Activated T-cell treated with anti-CD3 and anti-CD28 coated beads for 1 hour (primary cell): ENCODE measurements around the gene ADGRD1.

Experiments used
- DNase-seq: peaks from one replicate; pipeline ENCODE4 v3.0.0-alpha.2; 2020; ENCODE audit warnings: low read depth

ADGRD1 gene

DNA sequence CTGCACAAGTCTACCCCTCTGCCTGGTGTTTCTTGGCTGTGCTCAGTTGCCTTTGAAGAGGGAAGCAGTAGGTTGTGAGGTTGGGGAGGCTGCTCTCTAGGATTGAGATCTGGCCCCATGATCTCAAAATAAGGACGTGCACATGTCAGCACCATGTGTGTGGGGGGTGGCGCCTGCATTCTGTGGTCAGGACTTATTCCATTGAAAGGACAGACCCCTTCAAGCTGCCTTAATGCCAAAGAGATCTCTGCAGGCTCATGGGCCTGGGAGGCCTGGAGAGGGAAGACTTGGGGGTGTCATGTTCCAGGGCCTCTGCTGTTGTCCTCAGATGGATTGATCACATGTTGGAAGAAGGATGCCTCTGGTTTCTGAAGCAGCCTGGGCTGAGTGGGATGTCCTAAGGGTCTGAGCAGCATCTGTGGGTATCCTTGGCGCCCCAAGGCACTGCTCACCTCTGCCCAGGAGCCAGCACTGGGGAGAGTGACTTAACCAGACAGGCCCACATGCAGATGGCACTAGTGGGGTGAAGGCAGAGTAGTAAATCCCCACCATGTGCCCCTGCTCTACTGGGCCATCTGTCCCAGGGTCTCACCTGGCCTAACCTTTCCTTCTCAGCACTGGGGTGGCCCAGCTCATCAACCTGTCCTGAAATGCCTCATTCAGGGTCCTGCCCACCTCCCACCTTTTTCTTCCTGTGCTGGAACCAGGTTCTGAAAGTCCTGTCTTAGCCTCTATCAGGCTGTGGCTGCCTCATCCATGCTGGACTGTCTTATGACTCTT, 118.9 kb downstream of the ADGRD1 start:
- DNase-seq, result no peak

DNA sequence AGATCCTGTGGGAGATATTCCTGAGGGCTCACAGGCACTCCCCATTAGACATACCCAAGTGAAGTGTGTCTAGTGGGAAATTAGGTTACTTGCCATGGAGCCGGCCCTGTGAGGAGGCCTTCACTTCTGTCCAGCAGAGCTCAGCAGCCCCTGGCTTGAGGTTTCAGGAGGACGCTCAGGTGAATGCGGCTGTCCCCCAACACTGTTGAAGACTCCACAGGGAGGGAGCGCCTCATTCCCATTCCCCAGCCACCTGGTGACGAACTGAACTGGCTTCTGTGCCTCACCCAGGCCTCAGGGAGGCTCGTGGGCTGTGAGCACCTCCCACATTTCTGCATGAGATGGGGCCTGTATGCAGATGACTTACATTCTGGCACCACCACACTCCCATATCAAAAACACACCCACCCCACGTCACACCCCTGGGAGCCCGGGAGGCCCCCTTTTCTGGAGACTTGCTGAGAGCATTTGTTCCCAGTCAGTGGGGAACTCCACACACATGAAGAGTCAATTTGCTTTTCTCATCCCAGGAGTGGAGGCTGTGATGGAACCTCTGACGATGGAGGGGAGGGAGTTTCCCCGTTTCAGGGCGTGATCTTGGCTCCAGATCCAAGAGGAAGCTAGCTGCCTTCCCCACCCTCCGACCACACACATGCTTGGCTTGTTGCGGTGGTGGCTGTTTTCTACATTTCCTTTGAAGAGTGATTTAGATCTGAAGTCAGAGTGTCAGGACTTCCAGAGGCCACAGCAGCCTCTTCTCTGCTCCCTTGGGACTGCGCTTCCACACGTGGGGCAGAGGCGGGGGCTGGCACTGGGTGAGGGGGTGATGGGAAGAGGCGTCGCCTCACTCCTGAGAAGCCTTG, 120.7 kb downstream of the ADGRD1 start:
- no peak for DNase-seq

DNA sequence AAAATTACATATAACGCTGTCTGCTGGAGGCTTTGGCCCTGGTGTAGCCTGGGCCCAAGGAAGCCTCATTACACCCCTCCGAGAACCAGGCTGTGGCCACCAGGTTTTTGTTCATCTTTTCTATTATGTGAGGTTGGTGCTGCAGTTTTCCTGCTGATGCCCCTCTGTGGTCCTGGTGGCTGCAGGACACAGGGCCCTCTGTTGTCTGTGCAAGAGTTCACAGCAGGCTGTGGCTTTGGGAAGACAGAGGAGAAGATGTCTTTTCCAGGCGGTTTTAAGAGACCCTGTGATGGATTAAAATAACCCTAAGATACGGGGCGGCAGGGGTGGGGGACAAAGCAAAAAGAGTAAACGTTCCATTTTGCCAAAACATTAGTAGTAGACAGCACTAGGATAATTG, 121.5 kb downstream of the ADGRD1 start:
- no peak for DNase-seq

DNA sequence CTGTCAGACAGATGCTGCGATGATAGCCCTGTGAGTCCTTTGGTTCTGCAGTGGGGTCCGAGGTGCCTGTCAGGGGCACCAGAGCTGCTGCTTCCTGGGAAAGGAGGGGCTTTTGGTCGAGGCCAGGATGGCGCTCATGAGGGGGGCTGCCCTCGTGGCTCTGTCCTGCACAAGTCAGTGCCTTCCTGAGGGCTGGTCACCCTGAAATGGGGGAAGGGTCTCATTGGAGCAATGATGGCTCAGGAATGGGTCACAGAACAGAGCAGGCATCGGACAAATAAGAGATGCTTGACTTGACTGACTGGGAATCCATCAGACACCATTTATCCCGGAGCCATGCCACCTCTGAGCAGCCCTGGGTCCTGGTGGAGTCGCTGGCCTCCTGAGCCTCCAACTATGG, 121.9 kb downstream of the ADGRD1 start:
- DNase-seq, result no peak

DNA sequence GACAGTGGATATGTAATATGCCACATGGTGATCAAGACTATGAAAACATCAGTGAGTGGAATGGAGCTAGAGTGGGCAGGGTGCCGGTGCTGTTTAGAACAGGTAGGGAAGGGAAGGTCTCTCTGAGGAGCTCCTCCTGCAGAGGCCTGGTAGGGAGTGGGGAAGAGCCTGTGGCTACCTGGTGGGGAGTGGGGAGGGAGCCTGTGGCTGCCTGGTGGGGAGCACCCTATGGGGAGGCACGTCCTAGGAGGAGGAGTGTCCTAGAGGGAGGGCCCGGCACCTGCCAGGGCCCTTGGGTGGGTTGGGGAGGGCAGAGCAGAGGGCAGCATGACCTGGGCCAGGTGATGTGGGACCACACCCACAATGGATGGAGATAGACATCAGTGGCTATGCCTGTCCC, 122.6 kb downstream of the ADGRD1 start:
- DNase-seq, result no peak

DNA sequence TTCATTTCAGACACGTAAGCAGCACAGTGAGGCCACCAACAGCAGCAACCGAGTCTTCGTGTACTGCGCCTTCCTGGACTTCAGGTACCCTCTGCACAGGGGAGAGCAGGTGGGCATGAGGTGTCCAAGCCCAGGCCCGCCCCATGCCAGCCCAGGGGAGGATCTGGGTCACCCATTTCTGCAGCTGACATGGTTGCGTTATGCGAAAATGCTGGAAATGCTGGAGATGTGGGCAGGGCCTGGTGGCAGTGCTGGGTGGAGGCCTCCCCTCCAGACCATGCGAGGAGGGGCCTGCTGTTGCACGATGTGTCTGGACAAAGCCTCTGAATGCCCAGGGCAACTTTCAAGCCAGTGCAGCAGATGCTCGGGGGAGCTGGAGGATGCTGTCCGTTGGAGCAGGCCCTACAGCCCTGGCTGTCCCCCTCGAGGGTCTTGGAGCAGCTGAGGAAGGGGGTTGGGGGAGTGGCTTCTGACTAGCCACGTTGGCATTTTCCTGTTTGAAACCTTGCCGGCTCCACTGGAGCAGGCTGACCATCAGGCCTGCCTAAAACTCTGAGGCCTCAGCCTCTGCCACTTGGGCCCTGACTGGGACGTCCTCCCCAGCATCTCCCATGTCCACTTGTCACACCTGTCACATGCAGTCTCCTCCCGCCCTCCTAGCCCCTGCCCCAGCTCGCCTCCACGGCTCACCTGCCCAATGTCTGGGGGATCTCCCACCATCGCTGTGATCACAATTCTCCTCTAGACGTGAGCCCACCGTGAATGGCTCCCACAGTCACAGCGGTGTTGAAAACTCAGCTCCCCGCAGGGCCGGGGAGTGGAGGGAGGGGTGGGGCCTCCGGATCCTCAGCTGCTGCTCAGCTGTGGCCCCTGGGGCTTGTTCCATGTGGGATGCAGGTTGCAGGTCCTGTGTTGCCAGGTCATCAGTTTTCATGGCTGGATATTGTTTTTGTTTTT, 123.4 kb downstream of the ADGRD1 start:
- no peak for DNase-seq

DNA sequence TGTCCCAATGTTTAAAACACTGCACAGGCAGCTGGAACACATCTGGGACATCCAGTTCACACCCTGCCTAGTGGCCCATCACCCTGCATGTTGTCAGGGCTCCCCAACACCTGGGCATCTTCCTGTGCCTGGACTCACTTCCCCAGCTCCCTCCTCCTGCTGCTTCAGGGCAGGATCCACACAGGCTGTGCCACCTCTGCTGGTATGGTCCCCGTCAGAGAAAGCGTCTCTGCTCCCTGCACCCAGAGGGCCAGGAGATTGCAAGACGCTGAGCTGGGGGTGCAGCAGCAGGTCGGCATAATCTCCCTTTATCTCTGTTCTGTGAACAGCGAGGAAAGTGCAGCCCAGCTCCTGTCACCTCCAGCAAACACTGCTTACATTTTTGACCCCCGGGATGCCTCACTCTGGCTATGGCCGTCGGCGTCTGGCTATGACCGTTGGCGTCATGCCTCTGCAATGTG, 124.3 kb downstream of the ADGRD1 start:
- no peak for DNase-seq

DNA sequence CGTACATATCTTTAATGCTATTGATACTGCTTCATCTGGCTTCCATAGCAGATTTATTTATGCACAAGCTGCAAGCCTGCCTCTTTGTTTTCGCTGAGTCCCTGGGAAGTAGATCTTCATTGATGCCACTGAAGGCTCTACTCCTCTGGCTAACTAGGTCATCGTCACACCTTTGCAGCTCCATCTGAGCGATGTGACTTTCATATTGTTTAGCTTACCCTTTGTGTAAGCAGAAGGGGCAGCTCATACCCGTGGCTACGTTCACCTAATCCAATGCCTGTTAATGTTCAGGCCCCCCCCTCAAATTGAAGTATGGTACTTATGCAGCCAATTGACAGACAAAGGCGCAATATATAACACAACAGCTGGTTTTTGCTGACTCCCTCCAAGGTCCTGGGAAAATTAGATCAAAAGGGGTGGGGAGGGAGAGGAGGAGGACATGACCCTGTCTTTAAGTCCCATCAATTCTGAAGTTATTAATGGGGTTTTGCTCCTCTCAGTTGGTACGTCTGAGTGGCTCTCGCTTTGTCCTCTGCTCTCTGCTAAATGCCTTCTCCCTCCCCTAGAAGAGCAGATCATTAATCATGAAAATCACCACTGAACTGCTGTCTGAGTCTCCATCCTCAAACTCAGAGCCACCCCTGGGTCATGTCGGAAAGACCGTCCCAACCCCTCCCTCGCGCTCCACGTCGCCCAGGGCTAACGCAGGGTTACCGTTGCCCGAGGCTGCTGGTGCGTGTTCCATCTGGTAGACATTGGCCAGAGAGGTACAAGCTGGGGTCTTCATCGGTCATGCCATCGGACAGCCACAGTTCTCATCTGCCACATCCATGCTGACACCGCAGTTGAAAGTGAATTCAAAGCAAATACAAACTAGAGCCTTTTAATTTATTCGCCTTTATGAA, 128.8 kb downstream of the ADGRD1 start:
- no peak for DNase-seq

DNA sequence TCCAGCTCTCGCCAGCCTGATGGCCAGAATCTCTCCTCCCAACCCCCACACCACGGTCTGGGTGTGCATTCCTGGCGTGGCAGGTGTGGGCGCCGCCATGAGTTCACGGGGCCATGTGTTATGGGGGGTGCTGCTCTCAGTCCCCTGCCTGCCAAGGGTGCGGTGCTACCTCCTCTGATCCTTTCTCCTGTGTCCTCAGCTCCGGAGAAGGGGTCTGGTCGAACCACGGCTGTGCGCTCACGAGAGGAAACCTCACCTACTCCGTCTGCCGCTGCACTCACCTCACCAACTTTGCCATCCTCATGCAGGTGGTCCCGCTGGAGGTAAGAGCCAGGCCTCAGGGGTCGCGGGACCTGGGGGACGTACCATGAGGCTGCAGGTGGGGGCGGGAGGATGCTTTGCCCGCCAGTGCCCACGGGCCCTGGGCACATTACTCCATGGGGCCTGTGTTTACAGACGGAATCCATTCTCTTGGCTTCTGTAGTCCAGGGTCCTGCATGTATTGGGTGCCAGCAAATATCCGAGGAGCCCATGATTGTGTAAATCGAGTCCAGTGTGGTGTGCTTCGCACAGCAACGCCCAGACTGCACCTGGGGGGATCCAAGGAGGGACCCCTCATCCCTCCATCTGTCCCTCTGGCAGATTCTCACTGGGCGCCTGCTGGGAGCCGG, 130.8 kb downstream of the ADGRD1 start:
- DNase-seq, result no peak

DNA sequence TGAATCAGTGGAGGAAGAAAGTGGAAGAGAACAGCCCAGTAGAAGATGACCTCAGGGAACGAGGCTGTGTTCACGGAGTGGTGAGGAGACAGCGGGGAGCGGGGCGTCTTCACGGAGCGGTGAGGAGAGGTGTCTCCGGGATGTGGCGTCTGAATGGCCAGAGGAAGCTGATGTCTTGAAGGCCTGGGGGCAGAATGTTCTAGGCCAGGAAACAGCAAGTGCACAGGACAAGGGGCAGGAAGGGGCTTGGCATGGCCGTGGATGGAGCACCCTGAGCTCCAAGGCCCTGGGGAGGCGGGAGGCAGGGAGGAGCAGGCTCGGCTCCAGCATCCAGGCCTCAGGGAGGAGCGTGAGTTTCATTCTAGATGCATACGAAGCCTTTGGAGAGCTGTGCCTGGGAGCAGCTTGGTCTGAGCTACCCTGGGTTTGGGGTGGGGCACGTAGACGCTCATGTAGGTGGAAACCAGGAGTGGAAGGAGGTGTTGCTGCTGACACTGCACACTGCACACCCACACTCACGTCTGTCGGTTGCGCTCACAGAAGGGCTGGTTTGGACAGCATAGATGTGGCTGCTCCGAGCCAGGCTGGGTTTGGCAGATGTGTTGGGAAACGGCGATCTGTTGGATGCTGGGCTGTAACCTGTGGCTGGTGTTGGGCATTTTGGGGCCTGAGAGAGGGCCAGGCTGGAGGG, 131.6 kb downstream of the ADGRD1 start:
- no peak for DNase-seq

DNA sequence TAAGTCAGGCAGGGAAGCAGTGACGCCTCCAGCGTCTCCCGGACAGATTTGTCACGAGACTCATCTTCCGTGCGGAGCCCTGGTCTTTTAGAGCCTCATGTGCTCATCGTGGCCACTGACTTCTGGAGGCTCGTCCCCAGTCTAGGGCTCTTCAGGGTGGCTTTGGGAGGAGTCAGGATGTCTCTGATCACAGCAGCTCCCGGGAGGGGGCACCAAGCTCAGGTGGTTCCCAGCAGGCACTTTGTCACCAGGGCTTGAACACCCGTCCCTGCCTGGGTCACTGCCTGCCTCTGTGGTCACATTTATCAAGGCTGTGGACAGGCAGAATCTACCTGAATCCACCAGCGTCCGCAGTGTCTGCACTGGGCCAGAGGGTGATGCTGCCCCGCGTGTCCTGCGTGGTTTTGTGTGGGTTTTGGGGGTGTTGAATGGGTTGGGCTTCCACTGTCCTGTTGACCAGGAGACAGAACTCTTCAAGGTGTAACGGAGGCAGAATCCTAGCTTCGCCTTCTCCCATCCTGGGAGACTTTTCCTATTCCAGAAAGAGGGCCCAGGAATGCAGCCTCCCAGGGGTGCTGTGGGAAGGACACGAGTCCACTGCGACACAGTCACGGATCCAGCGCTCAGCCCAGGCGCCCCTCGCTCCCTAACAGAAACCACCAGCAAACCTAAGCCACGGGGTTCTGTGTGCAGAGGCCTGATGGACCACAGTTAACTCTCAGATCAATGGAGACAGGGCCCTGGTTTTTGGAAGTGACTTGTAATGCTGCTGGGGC, 132.3 kb downstream of the ADGRD1 start:
- DNase-seq, result no peak

DNA sequence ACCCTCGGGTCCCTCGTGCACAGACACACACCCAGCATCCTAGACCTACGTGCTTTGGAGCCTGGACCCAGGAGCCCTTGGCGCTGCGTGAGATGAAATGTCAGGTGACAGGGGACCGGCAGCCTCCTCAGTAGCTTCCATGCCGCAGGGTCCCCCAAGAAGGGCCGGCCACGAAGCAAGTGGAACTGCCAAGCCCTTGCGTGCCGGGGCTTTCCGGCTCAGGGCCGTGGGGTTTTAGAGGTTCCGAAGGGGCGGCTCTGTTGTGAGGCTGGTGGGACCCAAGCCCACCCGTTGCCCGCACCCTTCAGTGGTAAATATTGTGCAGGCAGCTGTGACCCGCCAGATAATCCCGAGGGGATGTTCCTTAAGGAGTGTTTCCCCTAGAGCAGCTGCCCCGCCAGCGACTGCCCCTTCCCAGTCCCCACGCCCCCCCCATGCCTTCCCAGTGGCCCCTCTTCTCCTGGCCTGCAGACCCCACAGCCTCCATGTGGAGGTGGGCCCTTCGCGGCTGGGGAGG, 133.7 kb downstream of the ADGRD1 start:
- DNase-seq, result no peak

DNA sequence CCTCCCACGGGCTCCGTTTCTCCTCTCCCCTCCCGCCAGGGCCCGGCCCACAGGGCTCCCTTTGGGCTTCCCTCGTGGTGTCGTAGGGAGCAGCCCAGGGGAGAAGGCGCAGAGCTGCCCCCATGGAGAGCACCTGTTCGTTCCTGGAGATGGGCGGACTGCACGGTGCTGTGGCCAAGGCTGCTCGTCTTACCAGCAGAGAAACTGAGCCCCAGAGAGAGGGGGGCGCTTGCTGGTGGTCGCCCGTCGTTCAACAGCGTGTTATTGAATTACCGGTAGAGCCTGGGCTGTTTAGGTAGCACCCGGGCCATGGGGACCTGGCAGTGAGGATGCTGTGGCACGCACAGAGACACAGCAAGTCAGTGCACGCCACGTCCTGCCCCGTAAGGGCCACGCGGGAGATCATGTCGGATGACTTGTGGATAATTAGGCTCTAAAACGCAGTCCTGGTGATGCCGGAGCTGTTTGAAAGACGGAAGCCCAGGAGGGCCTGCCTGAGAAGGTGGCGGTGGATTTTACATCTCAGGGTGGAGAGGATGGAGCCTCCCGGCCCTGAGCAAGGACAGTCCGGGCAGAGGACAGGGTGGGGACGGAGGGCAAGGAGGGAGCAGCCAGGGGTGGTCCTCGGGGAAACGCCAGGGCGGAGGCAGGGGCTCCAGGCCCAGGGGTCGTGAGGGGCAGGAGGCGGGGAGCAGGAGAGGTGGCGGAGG, 134.4 kb downstream of the ADGRD1 start:
- DNase-seq, result no peak

DNA sequence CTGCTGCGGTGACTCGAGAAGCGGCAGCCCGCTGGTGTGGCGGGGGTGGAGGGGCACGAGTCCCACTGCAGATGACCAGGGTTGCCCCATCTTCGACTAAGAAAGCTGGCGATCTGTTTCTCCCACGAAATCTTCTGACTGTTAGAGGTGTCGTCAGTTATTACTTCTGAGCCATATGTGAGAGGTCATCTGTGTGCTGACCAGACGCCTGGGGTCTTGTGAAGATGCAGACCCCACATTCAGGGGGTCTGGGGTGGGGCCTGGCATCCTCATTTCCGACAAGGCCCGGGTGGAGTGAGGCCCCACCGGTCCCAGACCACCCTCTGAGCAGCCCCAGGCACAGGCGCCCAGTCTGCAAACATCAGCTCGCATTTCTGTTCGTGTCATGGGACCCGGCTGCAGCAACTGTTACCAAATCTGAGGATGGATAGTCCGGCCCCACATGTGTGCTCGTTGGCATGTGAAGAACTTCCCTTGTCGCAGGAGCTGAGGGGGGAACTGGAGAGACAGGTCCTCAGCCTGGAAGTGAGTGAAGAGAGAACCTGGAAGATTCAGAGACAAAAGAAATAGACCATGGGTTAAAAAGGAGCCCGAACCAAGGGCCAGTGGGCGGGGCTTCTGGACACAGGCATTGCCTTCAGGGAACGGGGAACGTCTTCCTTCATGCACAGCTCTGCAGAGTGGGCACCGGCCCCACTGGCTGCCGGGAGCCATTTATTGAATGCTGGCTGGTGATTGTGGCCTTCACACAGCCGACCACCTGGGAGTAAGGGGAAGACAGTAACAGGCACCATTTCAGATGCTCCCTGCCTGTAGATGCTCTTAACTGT, 135.2 kb downstream of the ADGRD1 start:
- DNase-seq, result no peak

DNA sequence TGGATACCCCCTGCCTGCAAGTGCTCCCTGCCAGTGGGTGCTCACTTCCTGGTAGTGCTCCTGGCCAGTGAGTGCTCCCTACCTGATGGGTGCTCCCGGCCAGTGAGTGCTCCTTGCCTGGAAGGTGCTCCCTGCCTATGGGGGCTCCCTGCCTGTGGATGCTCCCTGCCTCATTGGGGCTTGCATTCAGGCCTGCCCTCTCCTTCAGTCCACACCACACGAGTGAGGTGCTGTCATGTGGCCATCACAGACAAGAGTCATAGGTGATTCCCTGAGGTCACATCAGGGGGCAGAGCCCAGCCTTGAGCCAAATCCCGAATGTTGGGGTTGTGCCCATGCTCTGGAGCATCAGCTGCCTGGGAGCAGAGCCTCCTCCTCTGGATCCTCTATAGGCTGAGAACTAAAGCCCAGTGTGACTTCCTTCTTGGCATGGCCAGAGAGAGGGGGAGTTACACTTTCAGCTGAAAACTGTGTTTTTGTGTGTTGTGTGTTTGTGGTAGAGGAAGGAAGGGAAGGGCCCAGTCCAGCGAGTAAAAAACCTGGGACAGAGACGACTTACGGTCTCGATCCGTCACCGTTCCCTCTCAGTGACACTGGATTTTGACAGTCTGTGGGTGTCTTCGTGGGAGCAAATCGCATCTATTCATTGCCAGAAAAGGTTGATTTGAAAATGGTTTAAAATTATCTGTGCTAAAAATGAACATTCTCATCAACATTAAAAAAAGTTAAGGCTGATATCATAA, 136.0 kb downstream of the ADGRD1 start:
- no peak for DNase-seq
